H1 (cell line): Measurements from ENCODE around the gene SRCIN1. TPM values are rescaled to one million over a fixed set of nuclear protein-coding genes. Genes with fewer than 3 reads are reported as not detected.

Experiments used
- GABPA ChIP-seq: IDR thresholded peaks from 2 replicates; pipeline ENCODE4 v1.6.1; 2011; ENCODE audit warnings: mild to moderate bottlenecking, low read length, moderate library complexity, borderline replicate concordance; ENCODE audit not compliant: insufficient read depth
- RBBP5 ChIP-seq: IDR thresholded peaks from 2 replicates; pipeline ENCODE4 v1.7.1; 2012; ENCODE audit warnings: low read depth, mild to moderate bottlenecking, inconsistent platforms, low read length, moderate library complexity, borderline replicate concordance
- RNF2 ChIP-seq: fragments of 200-900, 300-1000 bp; sonication (generic); IDR thresholded peaks from 2 replicates; pipeline ENCODE4 v1.7.1; 2016; ENCODE audit warnings: borderline replicate concordance, low read depth, mild to moderate bottlenecking, antibody characterized with exemption, low read length; ENCODE audit not compliant: poor library complexity, severe bottlenecking; ENCODE audit errors: missing control alignments
- polyA plus RNA-seq, 7 experiments: library from polyadenylated mRNA; depleted of rRNA in 3 of 7; stranded (reverse) in 5 of 7; unstranded in 2 of 7; fragments of >200 nt in 5 of 7; fragments of 200-250 nt in 2 of 7; gene quantifications; 1 replicate in 5 of 7; 2 replicates in 1 of 7; 4 replicates in 1 of 7; pipeline versions ENCODE4 v1.2.1 to v1.2.3, GENCODE V29; 2011 to 2013; ENCODE audit warnings: missing spikeins in 2 of 7, mixed read lengths in 2 of 7
- total RNA-seq: library from RNA; stranded (reverse); fragmentation: NEBNext Ultra II Directional; extraction: Animal tissue kit (Norgen Biotek cat#: 25700); gene quantifications from 2 replicates; pipeline ENCODE4 v1.2.1, GENCODE V29; 2021
- TF ChIP-seq, protein P1 (sequence below), 3 experiments: IDR thresholded peaks; 1 replicate in 2 of 3; 2 replicates in 1 of 3; pipeline versions ENCODE4 v1.5.1 to v1.6.1; 2011; ENCODE audit warnings: low read length in 3 of 3, mild to moderate bottlenecking in 3 of 3, inconsistent platforms in 2 of 3, low read depth in 1 of 3, moderate library complexity in 1 of 3; ENCODE audit not compliant: insufficient read depth in 1 of 3; ENCODE audit errors: control extremely low read depth in 1 of 3

The SRCIN1 gene
- total and polyA plus RNA-seq, 2 of the 8 experiments (the other 6 are each of a cell fraction or from before 2014, with no cell fraction given): 2.8 to 3.8 TPM

DNA sequence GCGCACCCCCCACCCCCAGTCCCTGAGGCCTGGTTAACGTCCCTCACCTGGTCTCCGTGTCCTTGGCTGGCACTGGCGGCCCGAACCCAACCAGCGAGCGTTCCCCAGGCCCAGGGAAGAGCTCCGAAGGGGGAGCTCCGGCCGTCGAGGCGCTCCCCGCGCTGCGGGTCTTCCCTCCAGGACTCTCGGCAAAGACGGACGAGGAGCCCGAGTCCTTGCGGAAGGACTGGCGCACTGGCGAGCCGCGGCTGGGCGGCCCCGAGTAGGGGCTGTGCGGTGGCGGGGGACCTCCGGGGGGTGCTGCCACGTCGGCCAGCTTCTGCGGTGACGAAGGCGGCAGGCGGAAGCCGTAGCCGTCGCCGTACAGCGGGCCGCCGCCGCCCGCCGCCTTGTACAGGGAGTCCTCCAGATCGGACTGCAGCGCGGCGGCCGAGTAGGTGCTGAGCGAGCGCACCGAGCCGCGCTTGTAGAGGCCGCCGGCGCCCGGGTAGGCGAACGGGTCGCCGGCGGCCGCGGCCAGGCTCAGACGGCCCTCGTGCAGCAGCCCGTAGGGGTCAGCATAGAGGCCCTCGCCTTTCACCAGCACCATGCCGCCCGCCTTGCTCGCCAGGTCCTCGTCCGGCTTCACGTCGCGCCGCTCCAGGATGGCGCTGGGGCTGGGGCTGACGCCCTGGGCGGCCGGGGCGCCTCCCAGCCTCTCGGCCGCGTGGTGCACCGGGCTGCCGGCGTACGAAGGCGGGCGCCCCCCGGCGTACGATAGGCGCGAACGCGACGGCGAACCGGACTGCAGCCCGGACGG lies 44.1 kb downstream of the SRCIN1 start (continued):
- TF ChIP-seq, protein P1, sequence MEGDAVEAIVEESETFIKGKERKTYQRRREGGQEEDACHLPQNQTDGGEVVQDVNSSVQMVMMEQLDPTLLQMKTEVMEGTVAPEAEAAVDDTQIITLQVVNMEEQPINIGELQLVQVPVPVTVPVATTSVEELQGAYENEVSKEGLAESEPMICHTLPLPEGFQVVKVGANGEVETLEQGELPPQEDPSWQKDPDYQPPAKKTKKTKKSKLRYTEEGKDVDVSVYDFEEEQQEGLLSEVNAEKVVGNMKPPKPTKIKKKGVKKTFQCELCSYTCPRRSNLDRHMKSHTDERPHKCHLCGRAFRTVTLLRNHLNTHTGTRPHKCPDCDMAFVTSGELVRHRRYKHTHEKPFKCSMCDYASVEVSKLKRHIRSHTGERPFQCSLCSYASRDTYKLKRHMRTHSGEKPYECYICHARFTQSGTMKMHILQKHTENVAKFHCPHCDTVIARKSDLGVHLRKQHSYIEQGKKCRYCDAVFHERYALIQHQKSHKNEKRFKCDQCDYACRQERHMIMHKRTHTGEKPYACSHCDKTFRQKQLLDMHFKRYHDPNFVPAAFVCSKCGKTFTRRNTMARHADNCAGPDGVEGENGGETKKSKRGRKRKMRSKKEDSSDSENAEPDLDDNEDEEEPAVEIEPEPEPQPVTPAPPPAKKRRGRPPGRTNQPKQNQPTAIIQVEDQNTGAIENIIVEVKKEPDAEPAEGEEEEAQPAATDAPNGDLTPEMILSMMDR (IDR thresholded peaks at IDR 0.05; ENCODE audit: control extremely low read depth in 1 of 3, insufficient read depth in 1 of 3, low read depth in 1 of 3, low read length in 3 of 3): peak; percentile 29 to 37 (median 35)
- TF ChIP-seq RNF2 (peak; percentile 58), RBBP5 (no peak), GABPA (0 out of 2 replicates have a peak, but pooled peaks have one; percentile 32)
